GM18507 (cell line): ENCODE measurements around the gene FAM13C.

Experiments used
- DNase-seq: peaks from one replicate; pipeline ENCODE4 v3.0.0; 2011; ENCODE audit warnings: low read depth; ENCODE audit not compliant: insufficient read length; ENCODE audit errors: extremely low spot score
- FAIRE-seq: peaks from 2 replicates; lab custom pipeline; 2011; peaks lifted over from hg19 to GRCh38; lab: Jason Lieb, UNC

Gene FAM13C

DNA sequence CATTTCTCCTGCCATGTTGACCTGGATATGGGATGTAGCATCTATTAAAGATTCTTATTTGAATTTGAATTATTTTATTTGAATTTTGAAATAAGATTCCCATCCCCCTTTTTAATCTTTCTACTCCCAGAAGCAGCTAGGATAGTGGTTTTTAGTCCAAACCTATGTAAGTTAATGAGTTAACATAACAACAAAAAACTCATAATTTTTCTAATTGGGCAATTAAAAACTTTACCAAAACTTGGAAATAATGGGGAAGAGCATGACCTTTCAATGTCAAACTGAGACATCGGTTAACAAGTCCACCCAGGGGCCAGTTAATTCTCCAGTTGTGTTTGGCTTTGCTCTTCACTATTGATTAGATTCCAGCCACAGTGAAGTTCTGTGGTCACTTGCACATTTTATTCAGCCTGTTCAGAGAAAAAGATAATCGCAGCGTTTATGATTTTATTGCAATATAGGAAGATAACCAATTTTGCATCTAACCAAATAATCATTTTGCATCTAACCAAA lies 1.2 kb upstream of the FAM13C start:
- no peak for DNase-seq
- no peak for FAIRE-seq

DNA sequence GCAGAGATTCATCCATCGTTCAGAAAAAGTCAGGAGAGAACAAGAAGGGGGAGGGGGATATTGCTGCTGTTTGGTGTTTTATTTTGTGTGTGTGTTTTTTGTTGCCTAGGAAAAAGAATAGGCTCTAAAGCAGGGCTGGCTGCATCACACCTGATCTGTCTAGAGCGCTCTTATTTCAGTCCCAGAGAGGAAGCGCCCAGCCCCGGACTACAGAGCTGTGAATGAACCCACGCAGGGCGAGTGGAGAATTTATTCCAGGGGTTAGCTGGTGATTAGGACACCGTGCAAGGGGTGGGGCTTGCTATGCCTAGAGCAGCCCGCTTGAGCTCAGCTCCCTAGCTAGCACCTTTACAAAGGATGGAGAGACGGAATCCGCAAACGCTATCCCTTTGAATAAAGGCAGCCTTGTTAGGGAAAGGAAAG lies 621 bp upstream of the FAM13C start:
- no peak for DNase-seq
- no peak for FAIRE-seq

DNA sequence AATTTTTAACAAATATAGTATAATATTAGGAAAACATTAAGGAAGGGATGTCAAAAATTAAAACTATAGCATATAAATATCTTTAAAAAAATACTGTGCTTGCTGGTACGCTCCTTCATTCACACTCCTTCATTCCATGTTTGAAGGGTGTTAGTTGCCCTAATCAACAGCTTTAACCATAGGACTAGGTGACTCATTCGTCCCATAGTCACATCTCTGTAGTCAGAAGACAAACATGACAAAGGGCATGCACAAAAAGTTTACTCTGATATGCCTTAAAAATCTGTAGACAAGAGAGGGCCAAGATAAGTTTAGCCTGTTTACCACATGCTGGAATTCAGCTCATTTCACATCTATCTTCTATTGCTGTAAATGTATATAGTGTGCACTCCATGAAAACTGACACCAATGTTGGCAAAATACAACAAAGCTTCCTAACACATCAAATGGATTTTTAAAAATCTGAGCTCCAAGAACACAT lies 646 bp downstream of the FAM13C start:
- DNase-seq, result no peak

DNA sequence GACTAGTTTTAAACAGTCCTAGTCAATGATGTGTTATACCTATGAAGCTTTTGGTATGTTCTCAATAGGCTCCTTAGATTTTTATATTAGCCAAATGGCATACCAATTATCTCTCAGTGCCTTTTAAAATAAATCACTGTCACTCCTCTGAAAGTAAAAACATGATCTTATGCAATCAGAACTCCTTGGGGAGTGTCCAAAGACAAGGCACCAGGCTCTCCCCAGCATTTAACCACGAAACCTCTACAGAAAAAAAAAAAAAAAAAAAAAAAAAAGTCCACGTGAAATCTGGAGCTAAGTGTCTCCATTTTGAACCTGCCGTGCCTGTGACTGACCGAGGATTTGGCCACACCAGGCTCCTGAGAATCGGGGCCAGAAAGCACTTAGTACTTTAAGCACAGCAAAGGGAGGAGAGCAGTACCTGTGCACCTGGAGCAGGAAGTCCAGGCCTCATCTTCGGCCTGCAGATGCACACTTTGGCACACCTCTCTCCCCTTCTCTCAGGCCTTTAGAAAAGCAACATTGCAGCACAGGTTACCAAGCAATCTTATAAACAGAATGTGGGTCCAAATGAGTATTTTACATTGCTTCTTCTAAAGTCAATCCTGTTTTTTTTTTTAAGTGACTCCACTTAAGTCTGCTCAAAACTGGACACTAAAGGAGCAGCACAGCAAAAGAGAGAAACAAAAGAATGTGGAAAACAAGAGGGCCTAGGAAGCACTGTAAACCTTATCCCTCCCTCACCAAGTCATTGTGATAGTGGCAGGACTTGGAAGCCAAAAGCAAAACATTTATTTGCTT lies 1.5 kb downstream of the FAM13C start:
- no peak for FAIRE-seq
- no peak for DNase-seq

More for the DNA sequence above, 646 bp downstream of the FAM13C start:
- no peak for FAIRE-seq

DNA sequence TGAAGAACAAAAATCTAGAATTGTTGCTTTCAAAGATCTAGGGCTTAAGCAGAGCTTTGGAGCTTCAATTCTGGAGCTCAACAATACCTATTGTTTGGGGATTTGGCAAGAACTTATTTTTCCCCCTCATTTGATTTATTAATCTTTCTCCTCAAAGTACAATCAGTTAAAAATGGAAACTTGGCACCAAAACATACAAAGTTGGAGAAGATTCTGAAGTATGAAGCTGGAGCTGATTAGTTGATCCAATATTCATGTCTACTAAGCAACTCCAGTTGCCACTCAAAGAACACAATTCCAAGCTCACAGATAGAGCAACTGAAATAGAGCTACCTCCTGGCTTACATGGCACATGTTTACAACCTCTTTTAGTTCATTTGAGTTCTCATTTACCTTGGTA lies 3.8 kb downstream of the FAM13C start:
- FAIRE-seq (no peak), DNase-seq (no peak)

DNA sequence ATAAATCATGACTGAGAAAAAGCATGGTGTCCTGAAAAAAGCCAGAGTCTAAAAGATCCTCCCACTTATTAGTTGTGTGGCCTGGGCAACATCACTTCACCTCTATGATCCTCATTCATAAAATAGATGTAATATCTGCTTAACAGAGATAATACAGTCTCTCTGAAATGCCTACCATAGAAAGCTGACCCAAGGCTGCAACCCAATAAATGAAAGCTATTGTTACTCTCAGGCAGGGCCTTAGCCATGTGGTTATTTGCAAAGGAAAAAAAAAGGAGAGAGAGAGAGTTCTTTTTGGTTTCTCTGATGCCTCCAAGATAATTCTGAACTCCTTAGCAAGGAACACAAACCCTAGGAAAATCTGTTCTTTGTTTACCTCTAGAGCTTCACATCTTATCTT lies 7.9 kb downstream of the FAM13C start:
- no peak for FAIRE-seq

DNA sequence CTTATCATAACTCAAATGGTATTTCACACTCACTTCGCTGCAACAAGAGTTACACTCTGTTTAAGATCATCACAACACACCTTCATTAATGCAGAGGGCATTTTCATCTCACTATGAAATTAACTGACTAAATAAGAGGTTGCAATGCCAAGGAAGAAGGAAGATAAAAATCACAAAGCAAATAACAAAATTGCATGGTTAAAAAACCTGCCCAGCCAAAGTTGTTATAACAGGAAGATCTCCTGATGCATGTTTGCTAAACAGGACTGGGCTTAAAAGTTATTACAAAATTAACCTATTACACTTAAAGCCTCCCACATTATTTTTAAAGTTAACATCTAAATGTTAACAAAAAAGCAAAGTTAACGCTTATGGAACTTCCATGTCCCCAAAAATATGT lies 11.8 kb downstream of the FAM13C start:
- DNase-seq, result no peak
- no peak for FAIRE-seq

More for the DNA sequence above, 7.9 kb downstream of the FAM13C start:
- no peak for DNase-seq

DNA sequence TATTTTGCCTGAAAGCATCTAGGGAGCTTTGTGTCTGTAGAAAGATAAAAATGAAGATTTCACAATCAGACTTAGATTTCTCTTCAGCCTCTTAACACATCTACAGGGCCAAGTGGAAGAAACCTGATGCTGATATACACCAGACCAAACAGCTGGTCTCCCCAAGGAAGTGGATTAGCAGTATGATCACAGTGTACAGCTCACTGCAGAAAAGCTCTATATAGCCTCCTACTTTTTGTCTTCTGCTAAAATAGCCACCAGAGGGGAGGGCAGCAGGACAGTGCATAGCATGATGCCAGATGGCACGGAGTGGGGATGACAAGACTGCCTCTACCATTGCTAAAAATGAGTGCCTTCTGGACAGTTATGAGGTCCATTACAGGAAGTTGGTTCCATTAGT lies 16.0 kb downstream of the FAM13C start:
- FAIRE-seq (no peak), DNase-seq (no peak)

DNA sequence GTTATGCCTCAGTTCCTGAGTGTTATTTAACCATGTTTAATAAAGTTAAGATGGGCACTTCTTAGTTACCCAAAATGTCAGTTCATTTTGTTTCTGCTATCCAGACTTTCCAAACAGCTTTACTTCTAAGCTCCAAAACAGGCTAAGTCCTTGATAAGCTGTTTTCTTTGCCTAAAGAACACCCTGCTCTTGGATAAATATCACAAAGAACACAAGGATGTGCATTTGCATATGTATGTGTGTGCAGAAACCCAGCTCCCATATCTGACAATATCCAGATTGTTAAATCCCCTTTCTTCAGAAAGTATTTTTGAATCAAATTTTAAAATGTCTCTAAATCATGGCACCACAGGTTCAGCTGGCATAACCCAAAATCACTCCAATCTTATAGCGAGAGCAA lies 19.6 kb downstream of the FAM13C start:
- FAIRE-seq (no peak), DNase-seq (no peak)

DNA sequence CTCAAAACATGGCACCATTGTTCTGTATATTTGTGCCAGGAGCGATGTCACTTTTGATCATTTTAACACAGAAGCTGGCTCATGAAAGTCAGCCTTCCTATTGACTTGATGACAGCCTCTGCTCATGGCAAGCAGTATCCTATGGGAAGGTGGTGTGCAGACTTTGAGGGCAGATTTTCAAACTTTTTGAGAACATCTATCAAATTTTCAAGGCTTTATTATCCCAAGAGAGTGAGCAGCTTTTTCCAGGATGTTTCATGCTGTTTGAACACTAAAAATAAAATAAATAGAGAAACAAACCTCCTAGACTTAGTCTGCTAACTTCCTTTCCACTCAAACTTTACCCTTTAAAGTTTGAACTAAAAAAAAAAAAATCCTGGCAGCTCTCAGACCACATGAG lies 20.3 kb downstream of the FAM13C start:
- FAIRE-seq (no peak), DNase-seq (no peak)

DNA sequence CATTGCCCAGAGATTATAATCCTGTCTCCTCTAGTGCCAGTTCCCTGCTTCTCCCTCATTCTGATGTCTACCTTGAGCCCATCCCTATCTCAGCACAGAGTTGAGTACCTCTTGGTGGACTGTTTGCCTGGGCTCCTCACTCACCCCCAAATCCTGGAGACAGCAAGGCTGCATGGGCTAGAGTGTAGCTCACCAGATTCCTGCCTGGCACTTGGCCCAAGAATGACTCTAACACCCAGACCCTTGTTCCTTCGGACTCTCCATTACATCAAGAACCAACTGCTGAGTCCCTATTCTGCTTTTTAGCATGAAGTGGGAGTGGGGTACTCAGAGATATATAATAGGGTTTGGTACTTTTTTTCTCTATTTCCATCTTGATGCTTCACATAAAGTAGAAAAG lies 22.1 kb downstream of the FAM13C start:
- DNase-seq, result no peak
- no peak for FAIRE-seq

DNA sequence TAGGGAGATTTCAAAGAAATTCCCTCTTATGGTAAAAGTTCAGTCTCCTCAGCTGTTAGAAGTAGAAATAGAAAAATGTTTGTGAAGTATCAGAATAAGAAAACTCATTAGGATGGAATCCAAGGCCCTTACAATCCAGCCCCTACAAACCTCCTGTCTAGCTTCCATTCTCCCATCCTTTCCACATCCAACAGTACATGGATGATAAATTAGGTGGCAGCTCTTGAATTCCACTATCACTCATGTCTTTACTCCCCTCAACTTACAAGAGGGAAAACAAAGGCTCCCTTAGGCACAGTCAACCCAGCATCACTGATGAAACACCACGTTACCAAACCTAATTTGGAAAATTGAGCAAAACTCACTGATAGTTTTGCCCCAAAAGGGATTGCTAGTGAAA lies 23.0 kb downstream of the FAM13C start:
- DNase-seq, result no peak
- FAIRE-seq, result no peak

DNA sequence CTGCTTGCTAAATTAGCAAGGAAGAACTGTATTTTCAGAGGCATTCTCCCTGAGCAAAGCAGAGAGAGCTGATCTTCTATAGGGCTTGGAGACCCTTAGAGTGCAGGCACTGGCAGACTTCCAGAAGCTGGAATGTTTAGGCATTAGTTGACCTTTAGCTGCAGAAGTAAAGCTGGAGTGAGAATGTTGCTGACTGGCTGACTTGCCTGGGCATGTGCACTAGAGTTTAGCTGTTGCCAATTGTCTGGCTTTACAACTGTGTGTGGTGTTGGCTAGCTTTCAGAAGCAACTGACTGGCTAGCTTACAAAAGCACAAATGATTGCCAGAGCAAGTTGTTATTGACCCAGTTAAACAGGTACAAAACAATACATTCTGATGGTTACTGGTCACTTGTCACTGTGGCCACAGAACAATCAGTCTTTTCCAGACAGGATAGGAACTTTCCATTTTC lies 25.1 kb downstream of the FAM13C start:
- DNase-seq, result no peak
- FAIRE-seq, result no peak

DNA sequence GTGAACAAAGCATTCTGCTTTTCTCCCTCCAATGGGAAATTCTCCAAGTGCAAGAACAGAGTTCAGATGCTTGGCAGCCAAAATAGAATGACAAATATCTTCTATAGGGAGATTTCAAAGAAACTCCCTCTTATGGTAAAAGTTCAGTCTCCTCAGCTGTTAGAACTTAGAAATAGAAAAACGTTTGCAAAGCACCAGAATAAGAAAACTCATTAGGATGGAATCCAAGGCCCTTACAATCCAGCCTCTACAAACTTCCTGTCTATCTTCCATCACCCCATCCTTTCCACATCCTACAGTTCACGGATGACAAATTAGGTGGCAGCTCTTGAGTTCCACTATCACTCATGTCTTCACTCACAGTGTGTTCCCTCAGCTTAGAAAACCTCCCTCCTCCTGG lies 25.7 kb downstream of the FAM13C start:
- FAIRE-seq, result no peak

DNA sequence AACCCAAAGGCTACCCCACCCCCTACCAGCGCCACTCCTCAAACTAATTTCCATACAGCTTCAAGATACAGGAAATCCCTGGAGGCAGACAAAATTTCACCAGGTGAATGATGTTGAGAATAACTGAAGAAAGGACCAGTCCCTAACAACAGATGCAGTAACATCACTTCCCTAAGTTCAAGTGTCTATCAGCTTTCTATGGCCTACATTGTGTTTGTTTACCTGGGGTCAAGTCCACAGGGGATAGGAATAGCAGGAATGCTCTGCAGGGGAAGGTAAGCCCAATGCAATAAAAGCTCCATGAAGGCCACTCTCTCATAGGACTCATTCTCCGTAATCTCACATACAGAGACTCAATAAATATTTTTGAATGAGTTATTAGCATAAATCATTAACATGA lies 26.9 kb downstream of the FAM13C start:
- DNase-seq (no peak), FAIRE-seq (no peak)

More for the DNA sequence above, 25.7 kb downstream of the FAM13C start:
- no peak for DNase-seq

DNA sequence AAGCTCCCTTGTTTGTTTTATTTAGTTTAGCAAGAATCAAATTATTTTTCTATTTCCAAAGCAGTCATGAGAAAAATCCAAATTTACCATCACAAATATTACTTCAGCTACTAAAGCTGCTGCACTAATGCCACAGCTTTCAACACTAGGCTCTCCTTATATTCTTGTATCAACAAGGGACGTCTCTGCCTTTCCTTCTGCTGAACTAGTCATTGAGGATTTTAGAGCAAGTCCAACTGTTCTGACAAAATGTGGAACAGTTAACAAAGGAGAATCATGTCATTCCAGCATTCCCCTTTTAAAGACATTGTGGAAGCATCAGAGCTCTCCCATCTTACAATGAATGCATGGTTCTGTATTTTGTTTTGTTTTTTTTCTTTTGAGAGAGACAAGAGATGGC lies 28.6 kb downstream of the FAM13C start:
- no peak for FAIRE-seq
- DNase-seq, result no peak

DNA sequence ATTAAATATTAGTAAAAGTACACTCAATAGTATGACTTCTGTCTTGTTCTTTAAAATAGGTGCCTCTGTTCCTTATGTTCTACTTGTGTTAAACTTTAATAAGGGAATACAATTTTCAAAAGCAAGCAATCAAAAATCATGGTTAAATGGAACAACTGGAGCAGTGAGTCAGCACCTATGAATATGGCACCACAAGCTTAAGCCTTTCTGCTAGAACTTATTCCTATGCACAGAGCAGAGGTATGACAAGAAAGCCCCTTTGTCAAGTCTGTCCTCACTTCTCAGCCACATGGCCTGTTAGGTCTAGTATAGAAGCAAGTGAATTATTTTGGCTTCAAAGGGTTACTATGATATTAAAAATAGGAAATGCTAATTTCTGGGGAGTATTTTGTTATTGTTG lies 29.8 kb downstream of the FAM13C start:
- no peak for FAIRE-seq
- DNase-seq, result no peak

DNA sequence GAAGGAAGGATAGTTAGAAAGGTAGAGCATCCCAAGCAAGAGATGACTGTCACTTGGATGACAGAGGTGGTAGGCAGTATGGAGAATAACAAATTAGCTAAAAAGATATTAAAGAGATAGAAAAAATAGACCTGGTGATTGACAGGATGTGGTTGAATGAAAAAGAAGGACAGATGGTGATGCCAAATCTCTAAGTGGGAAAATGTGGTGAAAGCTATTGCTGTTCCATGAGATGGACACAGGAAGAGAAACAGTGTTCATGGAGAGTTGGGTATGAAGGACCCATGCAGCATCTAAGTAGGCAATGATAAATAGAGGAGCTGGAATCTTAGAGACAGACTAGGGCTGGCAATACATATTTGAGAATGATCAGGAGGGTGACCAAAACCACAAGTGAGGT lies 30.7 kb downstream of the FAM13C start:
- DNase-seq (no peak), FAIRE-seq (no peak)

DNA sequence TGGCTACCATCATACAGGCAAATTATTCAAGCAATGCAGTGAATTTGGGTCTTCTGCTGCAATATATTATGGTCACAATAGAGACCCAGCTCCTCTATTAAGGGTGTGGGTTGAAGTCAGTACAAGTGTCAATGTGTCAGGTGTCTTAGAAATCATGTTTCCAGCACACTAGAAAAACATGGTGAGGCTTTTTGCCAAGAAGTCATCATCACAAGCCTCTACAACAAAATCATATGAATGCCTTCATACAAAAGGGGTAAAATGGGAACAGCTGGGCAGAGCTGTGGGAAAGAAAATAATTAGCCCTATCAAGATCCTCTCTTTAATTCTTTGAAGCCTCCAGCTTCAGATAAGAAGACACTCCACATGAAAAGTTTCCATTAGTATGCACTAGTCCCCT lies 37.2 kb downstream of the FAM13C start:
- DNase-seq (no peak), FAIRE-seq (no peak)

DNA sequence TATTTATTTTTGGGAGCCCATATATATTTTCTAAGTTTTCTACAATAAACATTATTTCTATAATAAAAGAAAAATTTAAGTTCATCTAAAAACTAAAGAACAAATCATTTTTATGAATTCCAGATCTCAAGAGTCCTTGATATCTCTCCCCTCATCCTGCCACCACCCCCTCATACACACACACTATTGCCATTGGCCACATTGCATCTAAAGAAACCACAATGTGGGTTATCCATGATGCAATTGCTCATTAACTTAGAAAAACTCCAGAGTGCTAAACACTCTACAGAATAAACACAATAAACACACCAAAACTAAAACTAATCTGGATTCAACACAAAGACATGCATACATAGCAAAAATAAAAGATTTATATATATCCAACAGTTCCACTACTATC lies 37.8 kb downstream of the FAM13C start:
- DNase-seq, result no peak
- no peak for FAIRE-seq

DNA sequence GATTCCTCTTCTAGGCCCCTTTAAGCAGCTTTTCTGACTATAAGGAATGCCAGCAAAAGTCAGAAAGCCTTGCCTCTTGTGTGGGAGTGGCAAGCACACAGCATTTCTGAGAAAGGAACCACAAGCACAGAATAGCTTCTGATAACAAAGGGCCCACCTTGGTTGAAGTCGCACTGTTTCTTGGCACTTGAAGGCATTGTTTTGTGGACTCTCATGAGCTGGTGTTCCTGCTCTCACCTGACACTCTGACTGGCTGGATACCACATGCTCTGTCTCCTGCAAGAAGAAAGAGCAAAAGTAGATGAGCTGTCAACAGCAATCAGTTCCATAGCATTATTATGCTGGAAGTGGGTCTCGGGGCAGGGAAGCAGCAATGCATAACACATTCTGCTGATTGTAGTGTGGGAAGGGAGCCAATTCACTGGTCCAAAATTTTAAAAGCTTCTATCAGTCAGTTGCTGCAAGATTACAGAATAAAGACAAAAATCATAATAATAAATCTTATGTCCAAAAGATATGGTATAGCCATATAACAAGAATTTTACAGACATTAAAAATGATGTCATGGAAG lies 38.4 kb downstream of the FAM13C start:
- FAIRE-seq (no peak), DNase-seq (no peak)
